HG02623 (cell line): ENCODE data around the gene FARP1.
"Not testable (repeated sequence)": the region's sequence is repeated elsewhere in the genome, so short reads cannot be mapped to it uniquely, and the experiment has no call there.

Experiments used
- ATAC-seq: cut with Tn5 transposase; IDR thresholded peaks from one replicate; pipeline ENCODE4 v1.9.1; 2021; ENCODE audit warnings: moderate library complexity; ENCODE audit not compliant: unreplicated experiment

The FARP1 gene

GRCh38 chr13:98352226-98352625 lies 209.3 kb downstream of the FARP1 start:
- no peak for ATAC-seq

DNA sequence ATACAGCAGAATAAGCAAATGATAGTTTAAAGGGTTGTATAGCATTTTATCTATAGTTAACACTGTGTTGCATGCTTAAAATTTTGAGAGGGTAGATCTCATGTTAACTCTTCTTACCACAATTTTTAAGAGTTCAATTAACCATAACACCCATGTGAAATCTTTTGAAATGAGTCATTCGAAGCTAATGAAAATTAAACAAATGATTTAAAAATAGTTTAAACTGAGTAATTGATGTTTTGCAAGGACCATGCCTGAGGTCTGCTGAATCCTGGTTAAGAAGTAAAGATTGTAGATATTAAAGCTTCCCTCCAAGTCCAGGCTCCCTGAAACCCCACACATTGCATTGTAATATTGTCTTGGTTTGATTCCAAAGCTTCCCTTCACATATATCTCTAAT lies 210.9 kb downstream of the FARP1 start:
- ATAC-seq: no peak

DNA sequence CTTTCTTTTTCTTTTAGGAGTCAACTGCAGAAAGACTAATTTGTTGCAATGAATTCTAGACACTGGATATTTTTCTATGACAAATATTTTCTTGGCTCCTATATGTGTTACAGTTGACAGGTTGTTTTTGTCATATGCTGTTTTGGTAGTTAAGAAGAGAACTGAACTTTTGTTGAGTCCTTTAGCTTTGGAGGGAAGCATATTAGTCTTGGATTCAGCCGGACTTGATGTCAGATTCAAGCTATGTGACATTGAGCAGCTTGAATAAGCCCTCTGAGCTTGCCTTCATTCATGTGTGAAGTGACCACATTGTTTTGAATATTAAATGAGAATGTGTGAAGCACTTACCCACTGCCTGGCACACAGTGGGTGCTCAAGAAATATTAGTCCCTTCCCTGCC lies 216.0 kb downstream of the FARP1 start:
- no peak for ATAC-seq

DNA sequence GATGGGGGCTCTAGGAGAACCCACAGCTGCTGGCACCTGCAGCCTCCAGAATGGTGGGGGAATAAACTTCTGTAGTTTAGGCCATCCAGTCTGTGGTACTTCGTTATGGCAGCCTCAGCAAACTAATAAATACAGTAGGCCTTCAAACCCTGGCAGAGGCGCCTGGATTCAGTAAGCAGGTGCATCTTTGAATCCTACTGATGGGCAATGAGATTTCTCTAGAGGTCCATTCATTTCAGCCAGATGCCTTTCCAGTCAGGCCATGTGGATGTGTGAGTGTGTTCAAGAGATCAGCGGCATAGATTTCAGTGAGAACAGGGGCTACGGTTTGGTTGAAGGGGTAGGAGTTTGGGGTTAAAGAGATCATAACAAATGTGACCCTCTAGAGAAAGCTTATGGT lies 217.7 kb downstream of the FARP1 start:
- no peak for ATAC-seq

GRCh38 chr13:98363326-98363725 lies 220.4 kb downstream of the FARP1 start:
- no peak for ATAC-seq

- no peak for ATAC-seq
Measured at GRCh38 chr13:98364179-98364578, 221.3 kb downstream of the FARP1 start.

GRCh38 chr13:98364647-98365046 lies 221.8 kb downstream of the FARP1 start:
- no peak for ATAC-seq

- no peak for ATAC-seq
Measured at GRCh38 chr13:98365302-98365701, 222.4 kb downstream of the FARP1 start.

DNA sequence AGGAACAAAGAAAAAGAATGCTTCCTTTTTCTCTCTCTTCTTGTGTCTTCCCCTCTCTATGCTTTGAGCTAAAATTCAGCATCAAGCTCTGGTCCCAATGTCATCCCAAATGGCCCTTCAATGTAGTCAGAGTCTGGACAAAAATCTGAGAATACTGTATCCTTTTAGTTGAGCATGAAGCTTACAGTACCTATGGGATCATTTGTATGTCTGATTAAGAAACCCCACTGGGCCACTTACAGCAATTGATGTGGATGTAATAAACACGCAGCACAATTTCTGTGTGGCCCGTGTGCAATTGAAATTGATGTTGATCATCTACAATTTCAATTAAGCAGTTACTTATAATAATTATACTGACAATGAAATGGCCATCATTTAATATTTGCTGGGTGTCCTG lies 223.1 kb downstream of the FARP1 start:
- no peak for ATAC-seq

- ATAC-seq: no peak
Measured at GRCh38 chr13:98366443-98366842, 223.5 kb downstream of the FARP1 start.

DNA sequence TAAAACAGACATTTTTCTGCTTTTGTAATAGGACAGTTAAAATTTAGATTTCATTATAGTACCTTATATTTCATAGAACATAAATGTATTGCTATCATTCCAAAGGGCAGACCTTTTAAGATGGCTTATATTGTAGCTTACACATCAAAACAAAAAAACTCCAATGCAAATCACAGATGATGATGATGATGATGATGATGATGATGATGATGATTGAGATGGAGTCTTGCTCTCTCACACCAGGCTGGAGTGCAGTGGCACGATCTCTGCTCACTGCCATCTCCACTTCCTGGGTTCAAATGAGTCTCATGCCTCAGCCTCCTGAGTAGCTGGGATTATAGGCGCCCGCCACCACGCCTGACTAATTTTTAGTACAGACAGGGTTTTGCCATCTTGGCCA lies 224.1 kb downstream of the FARP1 start:
- no peak for ATAC-seq

GRCh38 chr13:98368019-98368418 lies 225.1 kb downstream of the FARP1 start:
- no peak for ATAC-seq

GRCh38 chr13:98369520-98369919 lies 226.6 kb downstream of the FARP1 start:
- not testable (repeated sequence) for ATAC-seq

DNA sequence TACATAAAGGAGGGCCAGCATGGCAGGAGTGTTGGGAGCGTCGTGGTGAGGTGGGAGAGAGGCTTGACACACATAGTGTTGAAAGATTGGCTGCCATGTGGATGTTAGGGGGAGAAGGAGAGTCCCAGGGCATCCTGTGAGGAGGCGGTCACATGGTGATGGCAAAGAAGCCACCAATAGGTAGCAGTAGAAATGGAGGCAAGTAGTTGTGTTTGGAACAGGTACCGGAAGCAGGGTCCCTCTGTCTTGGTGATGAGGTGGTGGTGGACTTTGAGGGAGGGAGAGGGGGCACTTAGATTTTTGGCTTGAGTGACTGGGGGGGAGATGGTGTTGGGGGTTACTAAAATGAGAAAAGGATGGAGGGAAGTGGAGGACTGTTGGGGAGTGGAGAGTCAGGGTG lies 227.4 kb downstream of the FARP1 start:
- no peak for ATAC-seq

DNA sequence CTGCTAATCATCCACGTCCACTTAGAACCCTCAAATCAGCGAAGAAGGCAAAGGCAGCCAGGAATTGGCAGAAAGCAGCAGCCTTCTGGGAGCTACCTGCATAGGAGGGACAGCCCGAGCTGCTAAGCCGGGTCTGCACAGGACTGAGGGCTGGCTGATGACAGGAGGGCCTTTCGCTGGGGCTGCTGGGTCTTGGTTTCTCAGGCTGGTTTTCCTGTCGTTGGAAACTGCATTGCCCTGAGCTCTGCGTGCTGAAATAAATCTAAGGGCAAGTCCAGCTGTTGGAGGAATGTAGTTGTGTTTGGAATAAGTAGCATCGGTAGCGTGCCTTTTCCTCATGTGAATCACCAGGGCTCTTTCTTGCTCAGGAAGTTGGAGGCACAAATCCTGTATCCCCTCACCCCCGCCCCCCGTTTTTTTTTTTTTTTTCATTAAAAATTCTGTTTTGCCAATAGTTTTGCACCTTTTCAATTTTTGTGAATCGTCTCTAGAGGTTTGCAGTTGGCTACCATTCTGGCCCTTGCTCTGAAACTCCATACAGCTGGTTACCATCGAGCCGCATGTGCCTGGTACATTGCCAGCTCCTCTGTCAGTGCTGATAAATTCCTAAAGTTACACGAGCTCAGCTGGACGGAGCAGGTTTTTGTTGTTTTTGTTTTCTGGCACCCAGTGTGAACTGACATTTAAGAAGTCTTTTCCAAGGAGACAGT lies 228.1 kb downstream of the FARP1 start:
- no peak for ATAC-seq

DNA sequence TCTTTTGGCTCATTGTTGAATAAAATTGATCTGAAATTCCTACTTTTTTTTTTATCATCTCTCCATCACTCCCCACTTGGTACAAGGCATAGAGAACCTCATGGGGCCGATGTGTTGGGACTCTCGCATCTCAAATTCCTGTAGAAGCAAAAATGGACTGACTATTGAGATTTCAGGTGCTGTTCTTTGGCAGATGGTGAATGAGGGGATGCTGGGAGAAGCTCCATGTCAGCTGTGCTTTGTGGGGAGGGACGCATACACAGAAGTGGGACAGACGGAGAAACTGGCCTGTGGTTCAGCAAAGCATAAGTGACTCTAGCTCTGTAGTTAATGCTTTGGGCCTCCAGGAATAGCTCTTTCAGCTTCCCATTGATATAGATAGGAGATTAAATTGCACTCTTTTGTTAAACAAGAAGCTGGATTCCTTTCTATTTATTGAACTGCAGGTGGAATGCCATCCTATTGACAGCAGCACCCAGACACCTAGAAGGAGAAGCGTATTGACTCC lies 228.7 kb downstream of the FARP1 start:
- no peak for ATAC-seq

- no peak for ATAC-seq
Measured at GRCh38 chr13:98372876-98373275, 230.0 kb downstream of the FARP1 start.

- ATAC-seq: no peak
Measured at GRCh38 chr13:98374750-98375149, 231.9 kb downstream of the FARP1 start.

DNA sequence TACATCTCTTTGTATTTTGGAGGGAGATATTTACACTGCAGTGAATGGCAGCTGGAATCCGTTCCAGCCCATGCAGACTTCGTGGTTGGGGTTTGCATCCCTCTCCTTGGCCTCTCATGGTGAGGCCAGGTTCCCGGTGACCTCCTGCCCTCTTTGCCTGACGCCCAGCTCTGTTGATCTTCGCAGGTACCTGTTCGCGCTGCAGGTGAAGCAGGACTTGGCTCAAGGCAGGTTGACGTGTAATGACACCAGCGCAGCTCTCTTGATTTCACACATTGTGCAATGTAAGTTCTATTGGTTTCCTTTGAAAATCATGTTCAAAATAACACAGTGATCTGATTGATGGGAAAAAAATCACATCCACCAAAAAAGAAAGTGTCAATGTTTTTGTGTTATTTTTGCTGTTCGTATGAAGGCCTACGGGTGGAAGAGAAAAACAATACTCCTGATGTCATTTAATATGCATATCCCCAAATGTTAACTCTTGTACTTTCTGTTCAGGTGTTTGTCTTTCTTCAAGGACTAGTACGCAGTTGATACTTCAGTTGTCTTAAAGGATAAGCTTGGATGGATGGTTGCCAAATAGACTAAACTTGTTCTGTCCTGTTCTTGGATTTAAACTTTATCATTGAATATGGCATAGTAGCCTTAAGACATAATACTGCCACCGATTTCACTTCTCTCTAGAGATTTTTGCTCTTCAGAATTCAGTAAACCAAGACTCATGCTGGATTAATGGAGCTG lies 234.9 kb downstream of the FARP1 start:
- no peak for ATAC-seq

DNA sequence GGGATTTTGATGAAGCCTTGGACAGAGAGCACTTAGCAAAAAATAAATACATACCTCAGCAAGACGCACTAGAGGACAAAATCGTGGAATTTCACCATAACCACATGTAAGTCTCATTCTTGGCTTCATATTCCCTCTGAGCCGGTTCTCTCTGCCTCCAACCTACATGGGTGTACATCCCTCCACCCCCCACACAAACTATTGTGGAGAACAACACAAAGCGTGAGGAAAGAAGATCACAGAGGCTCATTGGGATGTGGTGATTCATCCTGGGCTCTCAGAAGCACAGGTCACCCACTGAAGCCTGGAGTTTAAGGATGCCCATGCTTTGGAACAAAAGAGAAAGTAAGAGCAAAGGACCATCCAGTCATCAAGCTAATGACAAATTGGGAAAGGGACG lies 241.8 kb downstream of the FARP1 start:
- ATAC-seq: no peak

GRCh38 chr13:98385606-98386005 lies 242.7 kb downstream of the FARP1 start:
- no peak for ATAC-seq

DNA sequence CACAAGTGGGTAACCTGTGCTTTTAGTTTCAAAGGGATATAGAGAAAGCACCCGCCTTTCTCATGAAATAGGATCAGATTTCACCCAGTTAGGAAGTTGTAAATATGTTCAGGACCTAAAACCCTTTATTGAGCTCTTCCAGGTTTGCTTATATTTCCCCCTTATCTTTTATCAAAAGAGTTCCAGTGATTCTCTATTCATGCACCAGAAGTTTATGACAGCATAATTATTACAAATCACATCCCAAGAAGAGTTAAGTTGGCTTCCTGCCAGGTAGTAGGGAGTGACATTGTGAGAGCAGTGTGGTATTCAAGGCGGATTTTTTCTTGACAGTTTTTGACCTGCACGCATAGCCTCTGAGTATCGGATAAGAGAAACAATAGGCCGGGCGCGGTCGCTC lies 243.7 kb downstream of the FARP1 start:
- ATAC-seq: no peak
